NCI-H2171 treated with DMSO at 0.1 percent for 48 hours (cell line): Measurements from ENCODE around the gene IL15RA.
"Not testable (repeated sequence)": the region's sequence is repeated elsewhere in the genome, so short reads cannot be mapped to it uniquely, and the experiment has no call there.

ENCODE experiments used
- DNase-seq: peaks from one replicate; lab custom pipeline; 2025; lab: John Stamatoyannopoulos, UW

Gene IL15RA

DNA sequence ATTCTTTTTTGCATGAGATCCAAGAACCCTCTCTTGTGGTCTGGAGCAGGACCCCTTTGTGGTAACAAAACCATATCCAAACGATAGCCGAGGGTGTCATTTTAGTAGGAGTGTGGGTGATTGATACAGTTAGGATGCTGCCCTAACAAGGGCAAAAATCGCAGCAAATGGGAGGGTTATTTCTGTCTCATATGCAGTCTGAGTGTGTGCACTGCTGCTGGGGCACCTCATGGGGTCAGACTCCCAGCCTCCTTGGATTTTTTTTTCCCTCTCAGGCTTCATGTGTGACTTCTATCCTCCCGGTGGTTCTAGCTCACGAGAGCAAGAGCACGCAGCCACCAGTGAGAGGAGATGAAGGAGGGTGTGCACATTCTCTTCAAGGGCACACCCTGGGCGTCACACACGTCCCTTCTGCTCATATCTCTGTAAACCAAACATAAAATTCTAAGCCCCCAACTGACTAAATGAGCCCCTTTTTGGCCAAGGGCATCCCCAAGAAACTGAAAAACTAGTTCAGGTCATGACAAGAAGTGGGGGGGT, 28.6 kb upstream of the IL15RA start:
- DNase-seq = no peak

DNA sequence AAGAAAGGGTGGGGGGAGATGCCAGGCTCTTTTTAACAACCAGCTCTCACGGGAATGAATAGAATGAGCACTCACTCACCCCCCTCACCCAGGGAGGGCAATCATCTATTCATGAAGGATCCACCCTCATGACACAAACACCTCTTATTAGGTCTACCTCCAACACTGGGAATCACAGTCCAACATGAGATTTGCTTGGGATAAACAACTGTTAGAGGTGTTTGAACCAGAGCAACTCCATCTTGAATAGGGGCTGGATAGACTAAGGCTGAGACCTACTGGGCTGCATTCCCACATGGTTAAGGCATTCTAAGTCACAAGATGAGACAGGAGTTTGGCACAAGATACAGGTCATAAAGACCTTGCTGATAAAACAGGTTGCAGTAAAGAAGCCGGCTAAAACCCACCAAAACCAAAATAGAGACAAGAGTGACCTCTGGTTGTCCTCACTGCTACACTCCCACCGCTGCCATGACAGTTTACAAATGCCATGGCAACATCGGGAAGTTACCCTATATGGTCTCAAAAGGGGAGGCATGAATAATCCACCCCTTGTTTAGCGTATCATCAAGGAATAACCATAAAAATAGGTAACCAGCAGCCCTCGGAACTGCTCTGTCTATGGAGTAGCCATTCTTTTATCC, 27.9 kb upstream of the IL15RA start:
- DNase-seq = not testable (repeated sequence)

DNA sequence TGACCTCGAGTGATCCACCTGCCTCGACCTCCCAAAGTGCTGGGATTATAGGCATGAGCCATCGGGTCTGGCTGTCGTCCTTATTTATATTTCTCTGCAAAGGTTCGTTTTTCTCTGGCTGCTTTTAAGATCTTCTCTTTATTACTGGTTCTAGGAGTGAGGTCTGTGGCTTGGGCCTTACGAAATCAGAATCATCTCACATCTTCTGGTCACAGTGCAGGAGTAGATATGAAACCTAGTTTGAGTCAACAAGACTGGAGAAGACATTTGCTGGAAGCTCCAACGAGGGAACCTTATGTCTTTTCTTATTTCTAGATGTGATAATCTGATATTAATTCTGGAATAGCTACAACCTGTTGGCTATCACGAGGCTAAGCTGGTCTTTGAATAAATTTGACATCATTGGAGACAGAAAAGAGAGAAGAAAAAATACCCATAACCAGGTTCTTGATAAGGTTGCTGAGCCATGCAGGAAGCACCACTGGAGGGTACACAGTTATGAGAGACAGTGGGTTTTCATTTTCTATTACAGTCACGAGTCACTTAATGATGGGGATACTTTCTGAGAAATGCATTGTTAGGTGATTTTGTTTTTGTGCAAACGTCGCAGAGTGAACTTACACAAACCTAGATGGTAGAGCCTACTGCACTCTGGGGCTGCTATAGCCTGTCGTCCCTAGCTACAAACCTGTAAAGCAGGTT, 25.6 kb upstream of the IL15RA start:
- DNase-seq = no peak

DNA sequence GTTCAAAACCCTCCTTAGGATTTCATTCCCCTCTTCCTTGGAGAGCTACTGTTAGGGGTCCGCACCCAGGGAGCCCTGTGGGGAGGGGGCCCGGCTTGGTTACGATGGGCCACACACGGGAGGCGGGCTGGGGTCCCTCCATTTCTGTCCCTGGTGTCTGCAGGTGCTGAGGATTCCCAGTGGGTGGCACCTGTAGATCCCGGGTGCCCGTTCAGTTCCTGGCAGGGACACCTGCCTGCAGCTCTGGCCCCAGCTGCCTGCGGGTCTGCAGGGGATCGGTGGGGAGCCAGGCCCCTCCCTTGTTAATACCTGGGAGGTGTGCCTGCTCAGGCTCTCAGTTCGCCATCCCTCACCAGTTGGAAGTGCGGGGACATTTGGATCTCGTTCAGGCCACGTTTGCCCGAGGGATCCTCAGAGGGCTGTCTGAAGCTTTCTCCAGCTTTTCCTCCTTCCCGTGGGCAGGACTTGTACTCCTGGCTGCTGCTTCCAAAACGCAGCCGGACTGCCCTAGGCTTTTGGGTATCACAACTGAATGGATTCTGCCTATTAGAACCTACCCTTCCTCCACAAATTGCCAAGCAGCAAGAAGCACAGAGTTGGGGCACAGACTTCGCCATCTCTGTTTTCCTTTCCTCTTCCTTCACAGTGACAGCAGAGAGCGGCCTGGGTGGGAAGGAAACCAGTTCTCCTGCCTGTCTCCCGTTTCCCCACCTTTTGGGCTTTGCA, 22.3 kb upstream of the IL15RA start:
- DNase-seq = no peak

DNA sequence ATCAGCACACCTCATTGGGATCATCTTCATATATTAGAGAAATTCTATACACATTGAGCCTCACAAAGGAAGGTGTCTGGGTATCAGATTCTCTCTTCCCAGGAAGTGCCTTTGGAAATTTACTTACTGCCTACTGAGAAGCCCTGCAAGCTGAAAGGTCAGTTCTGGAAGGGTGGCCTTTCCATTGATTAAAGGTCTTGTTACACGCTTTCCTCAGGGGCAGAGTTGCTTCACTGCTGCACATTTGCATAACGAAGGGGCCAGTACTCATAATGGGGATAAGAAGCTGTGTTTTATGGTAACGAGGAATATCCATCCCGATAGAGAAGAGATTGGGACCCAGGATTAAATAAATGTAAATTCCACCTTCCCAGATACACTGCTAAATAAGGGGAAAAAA, 19.4 kb upstream of the IL15RA start:
- no peak for DNase-seq

DNA sequence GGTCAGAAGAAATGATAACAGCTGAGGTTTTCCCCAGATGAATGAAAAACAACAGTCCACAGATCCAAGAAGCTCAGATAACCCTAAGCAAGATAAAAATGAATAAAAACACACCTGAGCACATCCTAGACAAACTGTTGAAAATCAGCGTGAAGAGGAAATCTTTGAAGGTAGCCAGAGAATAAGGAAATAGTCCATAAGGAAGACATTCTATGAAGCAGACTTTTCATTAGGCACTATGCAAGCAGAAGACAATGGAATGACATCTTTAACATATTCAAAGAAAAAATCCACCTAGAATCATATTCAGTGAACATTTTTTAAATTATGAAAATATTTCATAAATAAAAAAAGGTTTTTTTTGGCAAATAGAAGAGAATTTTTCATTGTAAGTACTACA, 15.1 kb upstream of the IL15RA start:
- DNase-seq = no peak

DNA sequence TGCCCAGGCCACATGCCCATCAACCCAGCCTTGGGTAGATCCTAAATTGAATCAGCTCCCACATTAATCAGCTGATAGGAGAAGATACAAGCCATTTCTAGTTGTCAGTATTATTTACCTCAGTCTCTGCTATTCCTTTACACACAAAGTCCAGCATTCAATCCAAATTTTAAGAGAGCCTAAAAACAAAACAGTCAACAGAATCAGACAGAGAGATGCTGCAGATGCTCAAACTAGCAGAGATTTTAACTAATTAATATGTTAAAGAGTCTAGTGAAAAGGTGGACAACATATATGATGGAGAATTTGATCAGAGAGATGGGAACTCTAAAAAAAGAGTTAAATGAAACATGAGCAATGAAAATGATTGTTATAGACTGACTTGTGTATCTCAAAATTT, 14.4 kb upstream of the IL15RA start:
- no peak for DNase-seq

DNA sequence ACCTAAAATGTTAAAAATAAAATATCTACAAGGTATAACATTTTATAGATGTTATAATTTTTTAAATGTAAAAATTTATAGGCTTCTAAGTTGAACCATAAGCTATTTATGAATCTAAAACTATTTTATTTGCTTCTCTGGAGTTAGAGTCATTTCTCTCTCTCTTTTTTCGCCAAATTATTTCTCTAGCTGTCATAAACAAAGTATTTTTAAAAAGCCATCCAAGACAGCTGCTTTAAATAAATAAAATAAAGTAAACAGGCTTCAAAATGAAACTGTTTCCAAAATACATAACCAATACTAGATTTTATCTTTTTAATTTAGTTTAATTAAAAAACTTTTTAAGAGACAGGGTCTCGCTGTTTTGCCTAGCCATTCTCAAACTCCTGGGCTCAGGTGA, 12.4 kb upstream of the IL15RA start:
- no peak for DNase-seq

DNA sequence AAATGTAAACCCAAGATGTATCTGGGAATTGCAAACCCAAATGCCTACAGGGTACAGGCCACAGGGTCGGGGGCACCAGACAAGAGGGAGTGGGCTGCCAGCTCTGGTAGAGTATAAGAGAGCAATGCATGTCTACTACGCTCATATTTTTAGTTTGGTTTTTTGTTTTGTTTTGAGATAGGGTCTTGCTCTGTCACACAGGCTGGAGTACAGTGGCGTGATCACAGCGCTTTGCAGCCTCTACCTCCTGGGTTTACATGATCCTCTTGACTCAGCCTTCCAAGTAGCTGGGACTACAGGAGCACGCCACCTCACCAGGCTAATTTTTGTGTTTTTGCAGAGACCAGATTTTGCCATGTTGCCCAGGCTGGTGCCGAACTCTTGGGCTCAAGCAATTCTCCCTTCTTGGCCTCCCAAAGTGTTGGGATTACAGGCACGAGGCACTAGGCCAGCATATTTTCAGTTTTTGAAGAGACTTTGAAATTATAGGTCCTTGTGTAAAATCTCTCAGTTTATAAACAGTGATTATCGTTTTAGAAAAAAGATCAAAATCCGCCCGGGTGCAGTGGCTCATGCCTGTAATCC, 11.1 kb upstream of the IL15RA start:
- no peak for DNase-seq

DNA sequence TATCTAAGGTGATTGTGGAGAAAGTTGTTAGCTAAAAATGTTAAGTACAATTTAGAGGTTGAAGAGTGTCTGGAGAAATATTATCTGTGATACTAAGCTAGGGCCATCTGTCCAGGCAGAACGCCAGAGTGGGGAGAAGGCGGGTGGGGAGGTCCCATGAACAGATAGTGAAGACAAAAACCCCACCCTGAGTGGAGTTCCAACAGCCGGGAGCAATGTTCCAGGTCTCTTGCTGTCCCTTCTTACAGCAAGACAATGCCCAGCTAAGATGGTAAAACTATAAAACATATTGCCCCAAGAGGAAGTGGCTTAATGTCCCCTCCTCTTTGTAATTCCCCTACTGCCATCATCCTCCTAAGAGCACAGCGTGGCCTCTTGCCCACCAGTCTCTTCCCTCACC, 10.4 kb upstream of the IL15RA start:
- no peak for DNase-seq

DNA sequence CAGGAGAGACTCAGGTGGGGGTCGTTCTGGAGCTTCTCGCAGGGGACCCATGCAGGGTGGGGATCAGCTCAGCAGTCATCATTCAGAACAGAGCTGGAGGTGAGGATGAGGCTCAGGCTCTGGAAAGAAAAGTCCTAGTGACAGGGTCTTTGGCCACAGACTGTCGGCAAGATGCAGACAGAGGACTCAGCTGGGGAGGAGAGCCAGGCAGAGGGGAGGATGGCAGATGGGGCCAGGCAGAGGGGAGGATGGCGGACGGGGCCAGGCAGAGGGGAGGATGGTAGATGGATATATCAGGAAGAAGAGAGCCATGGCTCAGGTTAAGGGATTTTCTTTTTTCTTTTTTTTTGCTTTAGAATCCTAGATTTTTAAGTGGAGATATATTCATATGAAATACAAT, 7.7 kb upstream of the IL15RA start:
- no peak for DNase-seq

DNA sequence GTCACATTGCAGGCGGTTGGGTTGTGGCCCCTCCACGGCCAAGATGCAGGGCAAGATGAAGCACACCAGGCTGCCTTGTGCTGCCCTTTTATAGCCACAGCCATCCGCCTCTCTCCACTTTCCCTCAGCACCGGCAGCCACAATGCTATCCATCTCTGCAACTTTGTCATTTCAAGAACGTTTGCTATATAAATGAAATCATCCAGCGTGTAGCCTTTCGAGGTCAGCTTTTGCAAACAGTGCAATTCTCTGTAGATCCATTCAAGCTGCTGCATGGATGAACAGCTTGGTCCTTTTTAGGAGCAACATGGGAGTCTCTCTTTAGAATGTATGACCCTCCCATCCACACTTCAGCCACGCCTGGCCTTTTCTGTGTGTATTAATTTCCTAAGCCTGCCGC, 6.4 kb upstream of the IL15RA start:
- DNase-seq = no peak

DNA sequence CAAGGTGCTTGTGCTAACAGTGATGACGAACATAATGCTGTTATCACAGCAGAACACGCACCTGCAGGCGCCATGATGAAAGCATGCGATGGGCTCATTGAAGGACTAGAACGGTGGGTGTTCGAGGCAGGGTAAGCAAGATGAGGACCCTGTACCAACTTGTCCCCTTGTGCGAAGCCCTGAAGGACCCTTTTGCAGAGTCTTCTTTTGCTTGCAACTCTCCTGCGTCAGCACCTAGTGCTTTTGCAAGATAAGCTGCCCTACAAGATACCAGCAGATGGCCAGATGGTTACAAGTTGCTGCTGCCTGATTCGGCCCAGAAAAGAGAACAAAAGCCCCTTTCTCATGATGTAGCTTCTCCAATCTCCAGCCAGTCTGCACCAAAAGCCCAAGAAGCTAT, 4.2 kb upstream of the IL15RA start:
- DNase-seq = no peak

DNA sequence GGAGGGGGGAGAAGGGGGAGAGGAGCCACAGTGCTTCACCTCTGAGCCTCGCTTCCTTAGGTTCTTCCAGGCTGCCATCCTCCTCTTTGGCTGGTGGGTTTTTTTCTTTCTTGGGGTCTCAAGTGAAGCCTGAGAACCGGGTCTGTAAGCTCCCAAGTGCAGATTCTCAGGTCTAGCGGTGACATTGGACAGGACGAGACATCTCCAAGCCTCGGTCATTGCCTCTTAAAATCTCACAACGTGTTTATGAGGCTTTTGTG, 817 bp upstream of the IL15RA start:
- no peak for DNase-seq

DNA sequence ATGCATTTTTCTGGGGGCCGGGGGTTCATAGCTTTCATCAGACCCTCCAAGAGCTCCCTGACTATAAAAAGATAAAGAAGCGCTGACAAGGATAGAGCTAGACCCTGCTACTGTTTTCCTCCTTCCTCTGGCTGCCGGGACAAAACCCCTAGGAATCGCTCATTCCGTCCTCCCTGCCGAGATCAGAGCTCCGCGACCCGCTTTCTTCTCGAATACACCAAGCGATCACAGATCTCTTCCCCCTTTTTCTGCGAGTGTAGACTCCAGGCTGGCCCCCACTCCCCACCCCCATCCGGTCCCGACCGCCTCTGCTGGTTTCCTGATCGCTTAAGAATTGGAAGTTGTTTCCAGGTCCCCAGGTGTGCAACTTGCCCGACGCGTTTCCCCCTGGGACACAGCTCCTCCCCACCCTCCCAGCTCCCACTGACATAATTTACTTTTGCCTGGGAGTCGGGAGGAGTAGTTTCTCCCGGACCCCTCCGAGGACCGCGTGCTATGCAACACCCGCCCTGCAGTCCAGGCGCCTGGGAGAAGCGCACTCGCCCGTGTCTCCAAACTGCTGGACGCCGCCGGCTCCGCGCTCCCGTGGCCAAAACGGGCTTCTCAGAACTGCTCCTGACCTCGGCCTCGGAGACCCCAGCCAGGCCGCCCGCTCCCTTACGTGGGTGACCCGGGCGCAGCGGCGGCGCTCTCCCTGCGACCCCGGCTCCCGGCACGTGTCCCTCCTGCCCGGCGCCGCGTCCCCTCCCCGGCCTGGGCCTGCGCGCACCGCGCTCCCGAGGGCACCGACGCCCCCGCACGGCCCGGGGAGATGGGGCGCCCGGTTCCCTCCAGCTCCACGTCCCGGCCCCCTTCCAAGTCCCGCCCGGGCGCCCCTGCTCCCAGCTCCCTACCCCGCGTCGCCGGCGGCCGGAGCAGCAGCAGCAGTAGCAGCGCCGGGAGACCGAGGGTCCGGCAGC, 552 bp downstream of the IL15RA start:
- no peak for DNase-seq

DNA sequence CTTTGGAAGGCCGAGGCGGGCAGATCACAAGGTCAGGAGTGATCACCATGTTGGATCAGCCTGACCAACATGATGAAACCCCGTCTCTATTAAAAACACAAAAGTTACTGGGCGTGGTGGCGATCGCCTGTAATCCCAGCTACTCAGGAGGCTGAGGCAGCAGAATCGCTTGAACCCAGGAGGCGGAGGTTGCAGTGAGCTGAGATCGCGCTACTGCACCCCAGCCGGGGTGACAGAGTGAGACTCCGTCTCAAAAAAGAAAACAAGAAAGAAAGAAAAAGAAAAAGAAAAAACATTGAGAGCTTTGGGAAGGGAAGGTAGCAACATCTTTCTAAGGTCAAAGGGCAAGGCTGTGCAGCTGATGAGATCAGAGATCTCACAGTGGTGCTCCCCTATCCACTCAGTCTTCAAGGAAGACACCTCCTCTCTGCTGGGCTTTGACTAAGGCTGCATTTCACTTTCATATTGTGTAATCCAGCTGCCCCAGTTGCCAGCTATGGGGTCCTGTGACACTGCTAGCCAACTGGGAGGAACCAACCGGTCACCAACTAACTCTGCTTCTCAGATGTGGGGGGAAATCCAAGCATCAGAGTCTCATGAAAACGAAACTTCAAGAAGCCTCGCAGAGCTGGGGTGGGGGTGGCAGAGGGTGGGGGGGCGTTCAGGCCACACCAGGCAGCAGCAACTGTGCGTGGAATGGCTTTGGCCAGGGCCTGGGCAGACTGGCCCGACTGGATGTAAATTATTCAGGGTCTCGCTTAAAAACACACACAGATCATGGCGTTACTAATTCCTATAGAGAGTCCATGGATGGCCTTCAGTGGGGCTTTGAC, 1.5 kb downstream of the IL15RA start:
- DNase-seq = no peak

DNA sequence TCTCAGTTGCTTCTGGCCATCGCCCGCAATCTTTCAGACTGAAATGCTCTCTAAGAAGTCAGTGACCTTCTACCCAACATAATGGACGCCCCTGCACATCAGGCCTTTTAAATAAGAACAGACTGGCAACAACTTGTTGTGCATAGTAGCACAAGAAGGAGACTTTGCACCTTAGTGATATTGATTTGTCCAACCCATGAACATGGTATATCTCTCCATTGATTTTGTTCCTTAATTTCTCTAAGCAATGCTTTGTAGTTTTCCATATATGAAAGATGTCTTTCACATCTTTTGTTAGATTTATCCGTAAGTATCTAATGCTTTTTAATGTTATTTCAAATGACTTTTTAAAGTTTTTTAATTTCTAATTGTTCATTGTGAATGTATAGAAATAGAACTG, 4.3 kb downstream of the IL15RA start:
- DNase-seq = no peak

DNA sequence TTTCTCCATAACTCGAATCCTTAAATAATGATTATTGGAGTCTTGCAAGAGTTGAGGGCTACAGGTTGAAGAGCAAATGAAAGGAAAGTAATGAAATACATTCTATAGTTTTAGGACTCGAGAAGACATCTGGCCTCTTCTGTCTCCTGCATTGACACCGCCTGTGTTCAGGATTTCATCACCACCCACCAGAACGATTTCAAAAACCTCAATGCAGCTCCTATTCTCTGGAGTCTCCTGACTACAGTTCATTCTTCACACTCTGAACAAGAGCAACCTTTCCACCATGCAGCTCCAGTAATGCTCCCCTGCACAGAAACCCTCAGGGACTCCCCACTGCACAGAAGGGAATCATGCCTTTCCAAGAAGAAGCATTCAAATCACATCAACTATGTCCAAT, 5.5 kb downstream of the IL15RA start:
- no peak for DNase-seq

DNA sequence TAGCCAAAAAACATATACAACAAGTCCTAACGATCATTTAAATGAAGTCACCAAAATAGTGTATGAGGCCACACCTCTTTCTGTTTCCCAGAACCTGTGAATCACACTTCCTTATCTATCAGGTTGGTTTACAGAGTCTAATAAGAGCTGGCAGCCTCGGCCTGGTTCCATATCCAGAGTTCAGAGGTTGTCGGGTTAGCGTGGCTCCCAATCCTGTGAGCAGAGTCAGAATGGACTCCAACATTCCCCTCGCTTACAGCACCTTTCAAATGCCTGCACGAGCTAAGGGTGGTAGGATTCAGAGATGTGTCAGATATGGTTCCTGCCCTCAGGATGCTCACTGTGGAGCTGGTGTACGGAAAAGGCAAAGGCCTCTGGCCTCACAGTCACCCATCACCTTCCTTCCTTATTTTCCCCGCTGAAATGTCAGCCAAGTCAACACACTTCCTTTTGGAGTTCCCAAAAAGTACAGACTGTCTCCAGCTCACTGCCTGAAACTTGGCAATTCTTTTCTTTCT, 6.0 kb downstream of the IL15RA start:
- DNase-seq = no peak

DNA sequence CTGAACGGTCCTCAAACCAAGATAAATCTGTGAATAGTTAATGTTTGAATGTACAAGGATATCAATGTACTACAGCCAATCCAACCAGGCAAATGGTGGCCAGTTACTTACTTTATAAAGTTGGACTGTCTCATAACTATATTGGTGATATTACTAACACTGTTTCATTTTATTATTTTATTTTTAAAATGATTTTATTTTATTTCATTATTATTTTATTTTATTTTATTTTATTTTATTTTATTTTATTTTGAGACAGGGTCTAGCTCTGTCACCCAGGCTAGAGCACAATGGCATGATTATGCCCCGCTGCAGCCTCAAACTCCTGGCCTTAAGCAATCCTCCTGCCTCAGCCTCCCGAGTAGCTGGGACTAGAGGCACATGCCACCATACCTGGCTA, 6.8 kb downstream of the IL15RA start:
- no peak for DNase-seq

DNA sequence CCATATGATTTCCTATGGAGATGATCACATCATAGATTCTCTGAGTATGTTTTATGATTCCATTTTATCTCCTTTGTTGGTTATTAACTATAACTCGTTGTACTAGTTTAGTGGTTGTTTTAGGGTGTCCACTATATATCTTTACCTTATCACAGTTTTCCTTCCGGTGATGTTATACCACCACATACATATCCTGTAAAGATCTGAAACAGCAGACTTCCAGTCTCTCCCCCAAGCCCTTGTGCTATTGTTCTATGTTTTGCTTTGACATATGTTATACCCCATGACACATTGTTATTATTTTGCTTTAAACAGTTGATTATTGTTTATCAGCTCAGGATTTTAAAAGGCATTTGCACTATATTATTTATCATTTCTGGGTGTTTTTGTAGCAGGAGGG, 7.3 kb downstream of the IL15RA start:
- DNase-seq = no peak
